GM12878 (cell line): ENCODE results near the gene RASGRP3.

Experiments
- CHD2 ChIP-seq: IDR thresholded peaks from 2 replicates; pipeline ENCODE4 v1.6.1; 2011; ENCODE audit warnings: low read depth, low read length, improper control_type of control experiment, borderline replicate concordance
- CTCF ChIP-seq, 3 experiments: IDR thresholded peaks in 2 of 3; conservative IDR thresholded peaks in 1 of 3; 2 replicates each; pipeline ENCODE4 v1.5.1; 2011; ENCODE audit warnings: low read depth in 3 of 3, low read length in 3 of 3, mild to moderate bottlenecking in 3 of 3, control low read depth in 2 of 3, moderate library complexity in 2 of 3, inconsistent platforms in 1 of 3, mixed read lengths in 1 of 3; ENCODE audit not compliant: control insufficient read depth in 2 of 3, insufficient read depth in 1 of 3; ENCODE audit errors: extremely low read depth in 1 of 3
- ELK1 ChIP-seq: IDR thresholded peaks from 2 replicates; pipeline ENCODE4 v1.6.1; 2012; ENCODE audit warnings: low read depth, low read length, improper control_type of control experiment
- PAX5 ChIP-seq: IDR thresholded peaks from 2 replicates; pipeline ENCODE4 v1.6.1; 2011; ENCODE audit warnings: low read depth, low read length, borderline replicate concordance
- SMC3 ChIP-seq: IDR thresholded peaks from 2 replicates; pipeline ENCODE4 v1.6.1; 2011; ENCODE audit warnings: low read length, improper control_type of control experiment, borderline replicate concordance
- STAT1 ChIP-seq: fragments of 450-650 bp; conservative IDR thresholded peaks from 2 replicates; pipeline ENCODE4 v1.6.1; 2014; ENCODE audit warnings: antibody characterized with exemption, mild to moderate bottlenecking
- SUPT20H ChIP-seq: IDR thresholded peaks from 2 replicates; pipeline ENCODE4 v1.6.1; 2011; ENCODE audit warnings: low read depth, mild to moderate bottlenecking, low read length, moderate library complexity, borderline replicate concordance; ENCODE audit not compliant: control insufficient read depth

GRCh38 chr2:33541243-33541642, 64.8 kb downstream of the RASGRP3 start:
- TF ChIP-seq PAX5 (no peak), SMC3 (no peak), CHD2 (no peak), SUPT20H (no peak), ELK1 (no peak), CTCF (IDR thresholded peaks at IDR 0.05 in 2 of 3, conservative IDR thresholded peaks at IDR 0.05 in 1 of 3; ENCODE audit: control insufficient read depth in 2 of 3, extremely low read depth in 1 of 3, insufficient read depth in 1 of 3, low read depth in 3 of 3, low read length in 3 of 3) (no peak), STAT1 (no peak)
